BLaER1 (cell line): Measurements from ENCODE around the gene FKBP11.

ENCODE experiments used
- H3K27ac ChIP-seq: shearing (Covaris generic); formaldehyde crosslinking; 2 replicates; pipeline ENCODE4 v1.8.1; 2022
- H3K27me3 ChIP-seq: shearing (Covaris generic); formaldehyde crosslinking; 2 replicates; pipeline ENCODE4 v1.8.1; 2022
- H3K36me3 ChIP-seq: shearing (Covaris generic); formaldehyde crosslinking; 2 replicates; pipeline ENCODE4 v1.8.1; 2022
- H3K4me1 ChIP-seq: shearing (Covaris generic); formaldehyde crosslinking; 2 replicates; pipeline ENCODE4 v1.8.1; 2022
- H3K4me2 ChIP-seq: shearing (Covaris generic); formaldehyde crosslinking; 2 replicates; pipeline ENCODE4 v1.8.1; 2022
- H3K4me3 ChIP-seq: shearing (Covaris generic); formaldehyde crosslinking; 2 replicates; pipeline ENCODE4 v1.8.1; 2022
- H3K9ac ChIP-seq: shearing (Covaris generic); formaldehyde crosslinking; 2 replicates; pipeline ENCODE4 v1.8.1; 2022
- H3K9me3 ChIP-seq: shearing (Covaris generic); formaldehyde crosslinking; 2 replicates; pipeline ENCODE4 v1.8.1; 2022
- H4K20me1 ChIP-seq: shearing (Covaris generic); formaldehyde crosslinking; 2 replicates; pipeline ENCODE4 v1.8.1; 2022
- Cebpa-rat ChIP-seq: shearing (Covaris generic); IDR thresholded peaks from 2 replicates; pipeline ENCODE4 v1.8.1; 2022

The FKBP11 gene

DNA sequence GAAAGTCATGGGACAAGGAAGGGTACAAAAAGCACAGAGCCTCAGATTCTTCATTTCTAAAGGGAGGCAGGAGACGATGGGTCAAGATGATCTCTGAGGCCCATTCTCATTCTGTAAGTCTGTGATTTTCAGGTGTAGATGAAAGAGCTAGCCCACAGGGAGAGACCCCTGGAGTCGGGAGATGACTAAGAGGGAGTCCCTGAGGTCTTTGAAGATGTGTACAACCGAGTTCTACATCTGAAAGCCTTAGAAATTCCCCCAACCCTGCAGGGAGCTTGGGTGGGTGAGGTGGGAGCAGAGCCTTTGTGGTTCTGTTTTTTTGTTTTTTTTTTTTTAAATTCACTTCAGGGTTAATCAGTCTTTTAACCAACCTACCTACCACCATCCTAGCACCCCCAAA, 43.2 kb upstream of the FKBP11 start:
- no peak for TF ChIP-seq Cebpa-rat
- Histone ChIP-seq H3K4me3 (no peak overlapping the region), H3K4me1 (peaks cover 45% of the 10 kb centered on the region), H3K36me3 (no peaks in the 10 kb centered on the region), H3K27ac (no peak overlapping the region), H3K27me3 (peaks cover 86% of the 10 kb centered on the region), H3K9ac (no peak overlapping the region), H3K4me2 (no peak overlapping the region), H3K9me3 (0 out of 2 replicates have a peak, but pooled peaks cover under 1% of the 10 kb centered on the region), H4K20me1 (peaks cover 57% of the 10 kb centered on the region)

DNA sequence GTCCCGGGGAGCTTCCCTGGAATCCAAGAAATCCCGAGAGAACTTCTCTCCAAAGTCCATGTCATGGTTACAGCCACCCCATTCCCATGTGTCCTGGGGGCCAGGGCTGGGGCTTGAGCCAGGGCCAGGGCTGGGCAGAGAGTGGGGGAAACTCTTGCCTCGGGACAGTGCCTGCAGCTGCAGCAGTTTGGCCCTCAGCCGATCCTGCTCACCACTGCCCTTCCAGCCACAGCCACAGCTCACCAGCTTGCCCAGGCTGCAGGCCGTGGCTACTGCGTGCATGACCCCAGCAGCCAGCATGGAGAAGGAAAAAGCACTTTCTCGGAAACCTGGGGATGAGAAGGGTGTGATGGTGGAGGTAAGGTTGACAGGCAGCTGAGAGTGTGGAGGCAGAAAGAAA, 42.7 kb upstream of the FKBP11 start:
- Histone ChIP-seq H3K36me3 (no peaks in the 10 kb centered on the region), H3K4me3 (no peak overlapping the region), H3K4me1 (peaks cover 45% of the 10 kb centered on the region), H4K20me1 (peaks cover 52% of the 10 kb centered on the region), H3K9ac (no peak overlapping the region), H3K27me3 (peaks cover 82% of the 10 kb centered on the region), H3K4me2 (no peak overlapping the region), H3K9me3 (no peaks in the 10 kb centered on the region), H3K27ac (no peak overlapping the region)
- TF ChIP-seq Cebpa-rat: no peak

DNA sequence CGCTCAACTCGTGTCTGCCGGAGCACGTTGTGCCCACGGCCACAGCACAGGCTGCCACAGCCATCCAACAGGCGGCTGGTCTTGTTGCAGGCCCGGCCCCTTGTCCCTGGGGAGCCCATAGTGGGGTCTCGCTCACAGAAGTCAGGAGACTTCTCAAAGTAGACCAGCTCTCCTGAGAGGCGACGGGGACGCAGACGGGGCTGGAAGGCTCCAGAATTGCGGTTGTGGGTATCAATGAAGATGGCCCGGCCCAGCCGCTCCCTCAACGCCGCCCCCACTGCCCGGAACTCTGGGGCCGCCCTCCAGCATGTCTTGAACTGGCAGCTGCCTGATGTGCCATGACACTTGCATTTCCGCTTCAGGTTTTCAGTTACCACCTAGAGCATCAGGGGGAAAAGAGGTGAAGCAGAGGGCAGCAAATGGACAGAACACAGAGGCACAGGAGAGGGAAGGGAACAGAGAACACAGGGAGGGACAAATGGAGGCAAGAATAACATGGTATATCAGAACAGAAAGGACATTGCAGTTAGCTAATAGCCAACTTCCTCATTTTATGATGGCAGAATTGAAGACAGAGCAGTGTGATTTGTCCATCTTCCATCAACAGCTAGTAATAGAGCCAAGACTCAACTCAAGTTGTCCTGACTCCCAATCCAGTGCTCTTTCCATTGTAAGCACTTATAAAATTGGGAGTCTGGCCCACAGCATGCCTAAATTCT, 41.0 kb upstream of the FKBP11 start:
- peaks cover 36% of the 10 kb centered on the region for H4K20me1 ChIP-seq
- H3K27me3 ChIP-seq: peaks cover 65% of the 10 kb centered on the region
- no peaks in the 10 kb centered on the region for H3K36me3 ChIP-seq
- H3K9ac ChIP-seq: no peak overlapping the region
- no peak for TF ChIP-seq Cebpa-rat
- peak overlapping the region; percentile 37 for H3K4me2 ChIP-seq
- no peak overlapping the region for H3K4me3 ChIP-seq
- H3K9me3 ChIP-seq: no peaks in the 10 kb centered on the region
- H3K27ac ChIP-seq: no peak overlapping the region
- peaks cover 29% of the 10 kb centered on the region for H3K4me1 ChIP-seq

DNA sequence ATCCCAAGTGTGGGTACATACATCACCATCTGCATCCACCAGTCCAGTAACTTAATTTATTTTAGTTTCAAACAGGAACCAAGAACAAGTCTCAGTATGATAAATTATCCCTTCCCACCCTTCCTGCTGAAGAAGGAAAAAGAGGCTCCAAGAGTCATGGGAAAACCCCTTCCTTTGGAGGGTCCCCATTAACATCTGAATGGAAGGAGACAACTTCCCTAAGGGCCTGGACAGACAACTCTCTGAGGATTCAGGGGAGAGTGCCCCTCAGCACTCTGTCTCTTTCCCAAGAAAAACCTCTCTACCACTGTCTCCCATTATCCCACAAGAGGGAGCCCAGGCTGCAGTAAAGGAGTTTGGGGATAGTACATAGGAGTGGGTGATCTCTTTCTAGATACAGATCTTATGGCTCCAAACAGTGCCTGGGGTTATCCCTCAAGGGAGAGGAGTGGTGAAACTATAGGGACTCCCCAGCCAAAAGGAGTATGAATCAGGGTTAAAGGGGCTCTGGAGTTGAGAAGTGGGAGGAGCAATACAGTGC, 40.1 kb upstream of the FKBP11 start:
- H3K9me3 ChIP-seq: no peaks in the 10 kb centered on the region
- 0 out of 2 replicates have a peak overlapping the region, but pooled peaks have one; percentile 37 for H3K4me2 ChIP-seq
- peaks cover 55% of the 10 kb centered on the region for H3K27me3 ChIP-seq
- H3K36me3 ChIP-seq: no peaks in the 10 kb centered on the region
- TF ChIP-seq Cebpa-rat: no peak
- peaks cover 23% of the 10 kb centered on the region for H3K4me1 ChIP-seq
- no peak overlapping the region for H3K4me3 ChIP-seq
- no peak overlapping the region for H3K27ac ChIP-seq
- H3K9ac ChIP-seq: no peak overlapping the region
- H4K20me1 ChIP-seq: peaks cover 26% of the 10 kb centered on the region

DNA sequence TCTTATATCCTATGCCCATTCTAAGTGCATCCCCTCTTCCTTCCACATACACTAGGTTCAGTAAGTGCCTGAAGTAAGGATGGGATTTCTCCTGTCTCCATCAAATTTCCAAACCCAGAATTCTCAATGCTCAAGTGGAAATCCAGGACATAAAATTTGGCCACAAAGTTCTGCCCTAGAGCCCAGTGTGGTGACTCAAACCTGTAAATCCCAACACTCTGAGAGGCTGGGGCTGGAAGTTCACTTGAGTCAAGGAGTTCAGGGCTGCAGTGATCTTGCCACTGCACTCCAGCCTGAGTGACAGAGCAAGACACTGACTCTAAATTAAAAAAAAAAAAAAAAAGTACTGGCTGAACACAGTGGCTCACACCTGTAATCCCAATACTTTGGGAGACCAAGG, 36.5 kb upstream of the FKBP11 start:
- Histone ChIP-seq H3K27me3 (peaks cover 20% of the 10 kb centered on the region), H3K27ac (no peak overlapping the region), H3K36me3 (no peaks in the 10 kb centered on the region), H3K9me3 (no peaks in the 10 kb centered on the region), H3K4me3 (no peak overlapping the region), H3K4me1 (peaks cover 18% of the 10 kb centered on the region), H3K9ac (no peak overlapping the region), H4K20me1 (no peaks in the 10 kb centered on the region), H3K4me2 (no peak overlapping the region)
- no peak for TF ChIP-seq Cebpa-rat

DNA sequence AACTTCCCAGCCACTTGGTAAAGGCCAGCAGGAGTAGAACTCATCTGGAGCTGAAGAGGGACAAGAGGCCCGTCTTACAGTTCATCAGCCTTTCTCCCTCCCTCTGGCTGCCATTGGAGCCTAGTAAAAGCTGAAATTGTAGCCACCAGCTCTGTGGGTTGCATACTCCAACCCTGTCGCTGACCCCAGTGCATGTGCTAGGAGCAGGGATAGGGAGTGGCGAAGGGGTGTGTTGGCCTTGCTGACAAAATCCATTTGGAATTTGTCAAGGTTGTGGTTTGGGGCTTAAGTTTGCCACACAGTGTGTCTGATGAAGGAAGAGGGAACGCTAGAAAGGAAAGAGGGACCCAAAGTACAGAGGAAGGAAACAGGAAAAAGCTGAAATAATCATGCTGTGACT, 36.0 kb upstream of the FKBP11 start:
- Histone ChIP-seq H3K27me3 (peaks cover 16% of the 10 kb centered on the region), H3K4me3 (no peak overlapping the region), H3K4me2 (no peak overlapping the region), H3K36me3 (no peaks in the 10 kb centered on the region), H3K27ac (no peak overlapping the region), H3K4me1 (peaks cover 17% of the 10 kb centered on the region), H4K20me1 (peaks cover 3% of the 10 kb centered on the region; the same call in 1 of the 2 replicates), H3K9me3 (no peaks in the 10 kb centered on the region), H3K9ac (no peak overlapping the region)
- TF ChIP-seq Cebpa-rat: no peak

DNA sequence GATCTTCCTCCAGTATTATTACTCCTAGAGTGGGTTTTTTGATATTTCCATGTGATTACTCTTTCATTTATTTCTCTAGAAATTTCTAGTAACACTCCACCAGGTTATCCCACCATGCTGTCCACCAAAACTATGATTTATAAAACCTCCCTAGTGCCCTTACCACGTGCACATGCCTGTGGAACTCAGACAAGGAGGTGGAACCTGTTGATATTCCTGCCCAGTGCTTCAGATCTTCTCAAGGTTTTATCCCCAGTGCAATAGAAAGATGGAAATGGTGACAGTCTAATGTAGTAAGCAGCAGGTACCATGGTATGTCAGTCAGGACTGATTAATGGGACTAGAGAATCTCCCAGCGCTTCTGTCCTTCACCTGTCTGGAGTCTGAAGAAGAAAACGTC, 35.5 kb upstream of the FKBP11 start:
- Histone ChIP-seq H4K20me1 (peaks cover 8% of the 10 kb centered on the region), H3K9me3 (no peaks in the 10 kb centered on the region), H3K36me3 (0 out of 2 replicates have a peak, but pooled peaks cover under 1% of the 10 kb centered on the region), H3K4me2 (no peak overlapping the region), H3K4me3 (no peak overlapping the region), H3K9ac (no peak overlapping the region), H3K27ac (no peak overlapping the region), H3K27me3 (peaks cover 11% of the 10 kb centered on the region), H3K4me1 (peaks cover 18% of the 10 kb centered on the region)
- no peak for TF ChIP-seq Cebpa-rat

DNA sequence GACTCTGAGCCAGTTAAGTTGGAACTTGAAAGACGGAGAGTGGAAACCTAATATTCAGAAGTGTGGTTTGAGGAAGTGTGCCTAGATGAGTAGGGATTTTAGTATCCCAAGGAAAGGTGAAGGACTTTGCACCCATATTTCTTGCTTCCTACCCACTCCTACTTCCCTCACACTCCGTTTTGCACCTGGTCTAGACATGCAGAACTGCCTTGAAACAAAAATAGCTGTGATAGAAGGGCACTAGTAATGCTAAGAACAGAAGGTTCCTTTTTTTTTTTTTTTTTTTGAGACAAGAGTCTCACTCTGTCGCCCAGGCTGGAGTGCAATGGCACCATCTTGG, 32.7 kb upstream of the FKBP11 start:
- peak overlapping the region; percentile 96 for H3K4me2 ChIP-seq
- H3K36me3 ChIP-seq: peaks cover 20% of the 10 kb centered on the region
- peak overlapping the region; percentile 81 for H3K4me3 ChIP-seq
- no peaks in the 10 kb centered on the region for H3K9me3 ChIP-seq
- TF ChIP-seq Cebpa-rat: no peak
- no peaks in the 10 kb centered on the region for H3K27me3 ChIP-seq
- H4K20me1 ChIP-seq: peaks cover 36% of the 10 kb centered on the region
- H3K27ac ChIP-seq: 0 out of 2 replicates have a peak overlapping the region, but pooled peaks have one; percentile 8
- H3K9ac ChIP-seq: peak overlapping the region; percentile 83
- peaks cover 38% of the 10 kb centered on the region for H3K4me1 ChIP-seq

DNA sequence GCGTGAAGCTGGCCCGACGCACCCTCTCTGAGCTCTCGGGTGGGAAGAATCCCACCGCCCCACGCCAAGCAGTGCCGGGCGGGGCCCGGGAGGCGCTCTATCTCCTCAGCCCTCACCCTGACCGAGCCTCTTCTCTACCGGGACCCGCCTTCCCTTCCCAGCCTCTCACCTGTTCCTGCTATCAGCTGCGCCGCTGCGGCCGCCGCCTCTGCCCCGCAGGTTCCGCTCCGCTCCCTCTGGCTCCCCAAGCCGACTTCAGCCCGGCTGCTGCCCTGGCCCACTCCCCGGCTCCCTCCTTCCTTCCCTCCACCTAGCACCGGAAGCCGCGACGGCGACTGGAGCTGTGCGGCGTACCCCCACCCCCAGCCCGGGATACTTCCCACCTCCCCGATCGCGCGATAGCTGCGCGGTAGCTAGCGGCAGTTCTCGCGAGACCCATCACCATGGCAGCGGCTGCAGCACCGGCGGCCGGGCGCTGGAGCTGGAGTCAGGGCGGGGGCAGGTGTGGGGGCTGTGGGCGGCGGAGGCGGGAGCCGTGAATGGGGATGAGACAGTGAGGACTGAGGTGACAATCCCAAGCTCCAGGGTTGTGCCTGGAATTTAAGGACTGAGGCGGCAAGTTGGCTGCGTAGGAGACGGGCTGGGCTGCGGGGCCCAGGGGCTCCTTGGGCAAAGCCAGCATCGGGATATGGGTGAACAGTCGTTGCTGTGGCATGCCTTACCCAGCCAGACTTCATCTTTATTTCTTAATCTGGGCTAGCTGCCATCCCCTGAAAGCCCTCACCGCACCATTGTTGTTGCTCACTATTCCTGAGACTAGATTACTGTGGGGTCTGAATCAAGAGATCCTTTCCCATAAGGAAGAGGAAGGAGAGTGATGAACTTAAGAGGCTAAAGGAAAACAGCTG, 32.1 kb upstream of the FKBP11 start, which contains the start of gene ARF3:
Gene ARF3, minus strand, starts transcription at position 347 of the 908 bp plus-strand sequence. CDS start 16,392 bp downstream, outside the sequence.
- H3K4me3 ChIP-seq: peak within 1 kb of the TSS; percentile 81
- peak within 1 kb of the TSS; percentile 83 for H3K9ac ChIP-seq
- H3K4me1 ChIP-seq: peaks cover 38% of the 10 kb centered on the region
- H3K36me3 ChIP-seq: peaks cover 26% of the 10 kb centered on the region
- H3K9me3 ChIP-seq: no peaks in the 10 kb centered on the region
- no peak for TF ChIP-seq Cebpa-rat
- H3K27me3 ChIP-seq: no peaks in the 10 kb centered on the region
- peak within 1 kb of the TSS; percentile 96 for H3K4me2 ChIP-seq
- peaks cover 42% of the 10 kb centered on the region for H4K20me1 ChIP-seq
- peak within 1 kb of the TSS; percentile 71 for H3K27ac ChIP-seq
